ENCODE data around the gene IFFO2.

Gene IFFO2

DNA sequence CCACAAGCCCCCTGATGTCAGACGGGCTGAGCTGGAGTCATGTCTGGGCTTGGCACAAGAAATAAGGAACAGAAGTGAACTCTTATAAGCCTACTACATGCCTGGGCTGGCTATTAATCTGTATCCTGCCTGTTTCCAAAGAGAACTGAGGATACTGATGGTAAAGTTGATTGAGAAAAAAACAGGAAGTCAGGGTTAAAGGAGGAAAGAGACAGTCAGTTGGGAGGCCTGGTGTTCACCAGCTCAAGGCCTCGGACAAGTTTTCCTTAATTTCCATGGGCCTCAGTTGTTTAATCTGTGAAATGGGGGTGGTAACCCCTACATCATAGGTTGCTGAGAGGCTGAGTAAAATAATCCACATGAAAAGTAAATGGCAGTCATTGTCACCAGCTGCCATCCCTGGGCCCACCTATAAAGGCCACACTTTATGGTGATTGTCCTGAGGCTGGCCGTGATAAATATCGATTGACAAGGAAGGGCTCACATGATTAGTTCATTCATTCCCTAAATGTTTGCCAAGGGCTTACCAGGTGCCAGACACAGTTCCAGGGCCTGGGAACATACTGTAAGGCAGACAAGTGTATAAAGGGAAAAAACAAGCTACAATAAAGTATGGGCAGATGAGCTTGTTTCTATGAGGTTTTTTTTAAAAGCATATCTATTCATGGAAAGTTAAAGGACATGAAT, 57.0 kb downstream of the IFFO2 start:
- no peak for ATAC-seq
- TF ChIP-seq PPARA (CRISPR knock-in tag; IDR thresholded peaks at IDR 0.05; ENCODE audit: borderline replicate concordance) (no peak), RARB (CRISPR knock-in tag; IDR thresholded peaks at IDR 0.05) (no peak), ZNF565 (CRISPR knock-in tag; conservative IDR thresholded peaks at IDR 0.05; ENCODE audit: low read depth) (no peak), ISL1 (CRISPR knock-in tag; IDR thresholded peaks at IDR 0.05) (no peak), OSR1 (CRISPR knock-in tag; IDR thresholded peaks at IDR 0.05) (no peak), ZNF70 (CRISPR knock-in tag; IDR thresholded peaks at IDR 0.05) (no peak), BACH2 (CRISPR knock-in tag; IDR thresholded peaks at IDR 0.05; ENCODE audit: borderline replicate concordance) (no peak), SNAI2 (CRISPR knock-in tag; IDR thresholded peaks at IDR 0.05) (no peak), ESRRG (CRISPR knock-in tag; IDR thresholded peaks at IDR 0.05) (no peak)
- TF ChIP-seq, protein P1, sequence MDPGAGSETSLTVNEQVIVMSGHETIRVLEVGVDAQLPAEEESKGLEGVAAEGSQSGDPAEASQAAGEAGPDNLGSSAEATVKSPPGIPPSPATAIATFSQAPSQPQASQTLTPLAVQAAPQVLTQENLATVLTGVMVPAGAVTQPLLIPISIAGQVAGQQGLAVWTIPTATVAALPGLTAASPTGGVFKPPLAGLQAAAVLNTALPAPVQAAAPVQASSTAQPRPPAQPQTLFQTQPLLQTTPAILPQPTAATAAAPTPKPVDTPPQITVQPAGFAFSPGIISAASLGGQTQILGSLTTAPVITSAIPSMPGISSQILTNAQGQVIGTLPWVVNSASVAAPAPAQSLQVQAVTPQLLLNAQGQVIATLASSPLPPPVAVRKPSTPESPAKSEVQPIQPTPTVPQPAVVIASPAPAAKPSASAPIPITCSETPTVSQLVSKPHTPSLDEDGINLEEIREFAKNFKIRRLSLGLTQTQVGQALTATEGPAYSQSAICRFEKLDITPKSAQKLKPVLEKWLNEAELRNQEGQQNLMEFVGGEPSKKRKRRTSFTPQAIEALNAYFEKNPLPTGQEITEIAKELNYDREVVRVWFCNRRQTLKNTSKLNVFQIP (CRISPR knock-in tag; IDR thresholded peaks at IDR 0.05; ENCODE audit: borderline replicate concordance, low read depth): no peak

DNA sequence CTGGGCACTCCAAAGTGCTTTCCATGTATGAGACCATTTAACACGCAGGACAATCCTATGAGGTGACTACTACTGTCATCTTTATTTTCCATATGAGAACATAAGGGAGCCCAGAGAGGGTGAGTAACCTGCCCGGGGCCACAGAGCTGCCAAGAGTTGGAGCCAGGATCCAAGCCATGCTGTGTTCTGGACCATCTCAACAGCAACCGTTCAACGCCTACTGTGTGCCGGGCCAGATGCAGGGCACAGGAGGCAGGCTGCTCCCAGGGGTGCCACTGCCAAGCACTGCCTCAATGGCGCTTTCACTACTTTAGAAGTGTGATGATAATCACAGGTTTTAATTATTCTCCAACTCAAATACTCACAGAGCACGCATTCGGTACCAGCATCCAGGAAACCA, 57.9 kb downstream of the IFFO2 start:
- no peak for ATAC-seq
- TF ChIP-seq GLIS3 (CRISPR knock-in tag; IDR thresholded peaks at IDR 0.05): no peak
- TF ChIP-seq ZNF565 (CRISPR knock-in tag; conservative IDR thresholded peaks at IDR 0.05; ENCODE audit: low read depth): no peak
- TF ChIP-seq, protein P2, sequence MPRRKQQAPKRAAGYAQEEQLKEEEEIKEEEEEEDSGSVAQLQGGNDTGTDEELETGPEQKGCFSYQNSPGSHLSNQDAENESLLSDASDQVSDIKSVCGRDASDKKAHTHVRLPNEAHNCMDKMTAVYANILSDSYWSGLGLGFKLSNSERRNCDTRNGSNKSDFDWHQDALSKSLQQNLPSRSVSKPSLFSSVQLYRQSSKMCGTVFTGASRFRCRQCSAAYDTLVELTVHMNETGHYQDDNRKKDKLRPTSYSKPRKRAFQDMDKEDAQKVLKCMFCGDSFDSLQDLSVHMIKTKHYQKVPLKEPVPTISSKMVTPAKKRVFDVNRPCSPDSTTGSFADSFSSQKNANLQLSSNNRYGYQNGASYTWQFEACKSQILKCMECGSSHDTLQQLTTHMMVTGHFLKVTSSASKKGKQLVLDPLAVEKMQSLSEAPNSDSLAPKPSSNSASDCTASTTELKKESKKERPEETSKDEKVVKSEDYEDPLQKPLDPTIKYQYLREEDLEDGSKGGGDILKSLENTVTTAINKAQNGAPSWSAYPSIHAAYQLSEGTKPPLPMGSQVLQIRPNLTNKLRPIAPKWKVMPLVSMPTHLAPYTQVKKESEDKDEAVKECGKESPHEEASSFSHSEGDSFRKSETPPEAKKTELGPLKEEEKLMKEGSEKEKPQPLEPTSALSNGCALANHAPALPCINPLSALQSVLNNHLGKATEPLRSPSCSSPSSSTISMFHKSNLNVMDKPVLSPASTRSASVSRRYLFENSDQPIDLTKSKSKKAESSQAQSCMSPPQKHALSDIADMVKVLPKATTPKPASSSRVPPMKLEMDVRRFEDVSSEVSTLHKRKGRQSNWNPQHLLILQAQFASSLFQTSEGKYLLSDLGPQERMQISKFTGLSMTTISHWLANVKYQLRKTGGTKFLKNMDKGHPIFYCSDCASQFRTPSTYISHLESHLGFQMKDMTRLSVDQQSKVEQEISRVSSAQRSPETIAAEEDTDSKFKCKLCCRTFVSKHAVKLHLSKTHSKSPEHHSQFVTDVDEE (CRISPR knock-in tag; IDR thresholded peaks at IDR 0.05): no peak
- no peak for TF ChIP-seq RARB (CRISPR knock-in tag; IDR thresholded peaks at IDR 0.05)
- TF ChIP-seq ZC3H10 (CRISPR knock-in tag; IDR thresholded peaks at IDR 0.05): no peak
- no peak for TF ChIP-seq ZNF8 (CRISPR knock-in tag; IDR thresholded peaks at IDR 0.05)
- TF ChIP-seq ESRRG (CRISPR knock-in tag; IDR thresholded peaks at IDR 0.05): no peak
- TF ChIP-seq, protein P1 (CRISPR knock-in tag; IDR thresholded peaks at IDR 0.05; ENCODE audit: borderline replicate concordance, low read depth): no peak
- no peak for TF ChIP-seq CSDC2 (CRISPR knock-in tag; IDR thresholded peaks at IDR 0.05)
- TF ChIP-seq, protein P3, sequence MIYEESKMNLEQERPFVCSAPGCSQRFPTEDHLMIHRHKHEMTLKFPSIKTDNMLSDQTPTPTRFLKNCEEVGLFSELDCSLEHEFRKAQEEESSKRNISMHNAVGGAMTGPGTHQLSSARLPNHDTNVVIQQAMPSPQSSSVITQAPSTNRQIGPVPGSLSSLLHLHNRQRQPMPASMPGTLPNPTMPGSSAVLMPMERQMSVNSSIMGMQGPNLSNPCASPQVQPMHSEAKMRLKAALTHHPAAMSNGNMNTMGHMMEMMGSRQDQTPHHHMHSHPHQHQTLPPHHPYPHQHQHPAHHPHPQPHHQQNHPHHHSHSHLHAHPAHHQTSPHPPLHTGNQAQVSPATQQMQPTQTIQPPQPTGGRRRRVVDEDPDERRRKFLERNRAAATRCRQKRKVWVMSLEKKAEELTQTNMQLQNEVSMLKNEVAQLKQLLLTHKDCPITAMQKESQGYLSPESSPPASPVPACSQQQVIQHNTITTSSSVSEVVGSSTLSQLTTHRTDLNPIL (CRISPR knock-in tag; IDR thresholded peaks at IDR 0.05; ENCODE audit: low read depth): no peak
- TF ChIP-seq, protein P4, sequence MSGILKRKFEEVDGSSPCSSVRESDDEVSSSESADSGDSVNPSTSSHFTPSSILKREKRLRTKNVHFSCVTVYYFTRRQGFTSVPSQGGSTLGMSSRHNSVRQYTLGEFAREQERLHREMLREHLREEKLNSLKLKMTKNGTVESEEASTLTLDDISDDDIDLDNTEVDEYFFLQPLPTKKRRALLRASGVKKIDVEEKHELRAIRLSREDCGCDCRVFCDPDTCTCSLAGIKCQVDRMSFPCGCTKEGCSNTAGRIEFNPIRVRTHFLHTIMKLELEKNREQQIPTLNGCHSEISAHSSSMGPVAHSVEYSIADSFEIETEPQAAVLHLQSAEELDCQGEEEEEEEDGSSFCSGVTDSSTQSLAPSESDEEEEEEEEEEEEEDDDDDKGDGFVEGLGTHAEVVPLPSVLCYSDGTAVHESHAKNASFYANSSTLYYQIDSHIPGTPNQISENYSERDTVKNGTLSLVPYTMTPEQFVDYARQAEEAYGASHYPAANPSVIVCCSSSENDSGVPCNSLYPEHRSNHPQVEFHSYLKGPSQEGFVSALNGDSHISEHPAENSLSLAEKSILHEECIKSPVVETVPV (CRISPR knock-in tag; IDR thresholded peaks at IDR 0.05): no peak
- TF ChIP-seq BACH2 (CRISPR knock-in tag; IDR thresholded peaks at IDR 0.05; ENCODE audit: borderline replicate concordance): no peak
- TF ChIP-seq OSR1 (CRISPR knock-in tag; IDR thresholded peaks at IDR 0.05): no peak
- TF ChIP-seq TOX (CRISPR knock-in tag; IDR thresholded peaks at IDR 0.05; ENCODE audit: borderline replicate concordance): no peak
- TF ChIP-seq SNAI2 (CRISPR knock-in tag; IDR thresholded peaks at IDR 0.05): no peak
- TF ChIP-seq, protein P5, sequence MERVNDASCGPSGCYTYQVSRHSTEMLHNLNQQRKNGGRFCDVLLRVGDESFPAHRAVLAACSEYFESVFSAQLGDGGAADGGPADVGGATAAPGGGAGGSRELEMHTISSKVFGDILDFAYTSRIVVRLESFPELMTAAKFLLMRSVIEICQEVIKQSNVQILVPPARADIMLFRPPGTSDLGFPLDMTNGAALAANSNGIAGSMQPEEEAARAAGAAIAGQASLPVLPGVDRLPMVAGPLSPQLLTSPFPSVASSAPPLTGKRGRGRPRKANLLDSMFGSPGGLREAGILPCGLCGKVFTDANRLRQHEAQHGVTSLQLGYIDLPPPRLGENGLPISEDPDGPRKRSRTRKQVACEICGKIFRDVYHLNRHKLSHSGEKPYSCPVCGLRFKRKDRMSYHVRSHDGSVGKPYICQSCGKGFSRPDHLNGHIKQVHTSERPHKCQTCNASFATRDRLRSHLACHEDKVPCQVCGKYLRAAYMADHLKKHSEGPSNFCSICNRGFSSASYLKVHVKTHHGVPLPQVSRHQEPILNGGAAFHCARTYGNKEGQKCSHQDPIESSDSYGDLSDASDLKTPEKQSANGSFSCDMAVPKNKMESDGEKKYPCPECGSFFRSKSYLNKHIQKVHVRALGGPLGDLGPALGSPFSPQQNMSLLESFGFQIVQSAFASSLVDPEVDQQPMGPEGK (CRISPR knock-in tag; IDR thresholded peaks at IDR 0.05; ENCODE audit: borderline replicate concordance): no peak
- no peak for TF ChIP-seq TCF4 (CRISPR knock-in tag; IDR thresholded peaks at IDR 0.05; ENCODE audit: borderline replicate concordance)
- no peak for TF ChIP-seq ISL1 (CRISPR knock-in tag; IDR thresholded peaks at IDR 0.05)
